HG03066 (cell line): ENCODE data around the gene CNGA2.
"Not testable (repeated sequence)": the region's sequence is repeated elsewhere in the genome, so short reads cannot be mapped to it uniquely, and the experiment has no call there.

Experiments
- ATAC-seq: cut with Tn5 transposase; IDR thresholded peaks from one replicate; pipeline ENCODE4 v1.9.1; 2021; ENCODE audit warnings: low read depth; ENCODE audit not compliant: unreplicated experiment

CNGA2 gene

GRCh38 chrX:151734446-151734845, at the start of gene CNGA2:
Gene CNGA2 (plus strand): TSS chrX:151734746. CDS start chrX:151738484, 3,738 bp downstream.
- no peak for ATAC-seq

DNA sequence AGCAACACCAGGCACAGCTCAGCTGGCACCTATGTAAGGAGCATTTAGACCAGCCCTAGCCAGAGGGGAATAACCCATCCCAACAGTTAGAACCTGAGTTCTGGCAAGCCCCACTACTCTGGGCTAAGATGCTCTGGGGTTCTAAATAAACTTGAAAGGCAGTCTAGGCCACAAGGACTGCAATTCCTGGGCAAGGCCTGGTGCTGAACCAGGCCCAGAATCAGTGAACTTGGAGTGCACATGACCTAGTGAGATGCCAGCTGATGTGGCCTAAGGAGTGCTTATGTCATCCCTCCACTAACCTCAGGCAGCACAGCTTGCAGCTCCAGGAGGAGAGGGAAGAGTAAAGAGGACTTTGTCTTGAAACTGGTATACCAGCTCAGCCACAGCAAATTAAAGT, 46.9 kb upstream of the CNGA2 start:
- ATAC-seq: no peak

- ATAC-seq: no peak
These were observed 45.9 kb upstream of the CNGA2 start for GRCh38 chrX:151688695-151689094.

- ATAC-seq: no peak
These were observed 41.7 kb upstream of the CNGA2 start for GRCh38 chrX:151692825-151693224.

DNA sequence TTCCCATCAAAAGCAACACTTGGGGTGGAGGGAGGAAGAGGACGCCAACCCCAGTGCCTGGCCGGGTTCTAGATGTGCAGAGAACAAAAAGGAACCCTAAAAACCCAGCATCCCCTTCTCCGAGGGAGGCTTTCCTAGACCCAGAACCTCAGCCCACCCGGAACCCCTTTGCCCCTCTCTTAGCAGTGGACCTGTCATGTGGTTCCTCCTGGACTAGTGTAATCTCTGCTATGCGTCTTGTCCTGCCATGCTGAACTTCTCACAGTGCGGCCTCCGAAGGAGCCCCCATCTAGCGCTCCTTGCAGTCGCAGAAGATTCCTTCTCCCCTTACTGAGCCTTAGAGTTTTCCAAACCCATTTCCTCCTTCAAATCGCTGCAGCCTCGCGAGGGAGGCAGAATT, 40.4 kb upstream of the CNGA2 start:
- ATAC-seq: no peak

GRCh38 chrX:151694661-151695582, 39.6 kb upstream of the CNGA2 start, which contains the start of gene PRRG3:
Gene PRRG3 (plus strand): TSS chrX:151695458. CDS start chrX:151698815, 3,357 bp downstream.
- no peak for ATAC-seq

DNA sequence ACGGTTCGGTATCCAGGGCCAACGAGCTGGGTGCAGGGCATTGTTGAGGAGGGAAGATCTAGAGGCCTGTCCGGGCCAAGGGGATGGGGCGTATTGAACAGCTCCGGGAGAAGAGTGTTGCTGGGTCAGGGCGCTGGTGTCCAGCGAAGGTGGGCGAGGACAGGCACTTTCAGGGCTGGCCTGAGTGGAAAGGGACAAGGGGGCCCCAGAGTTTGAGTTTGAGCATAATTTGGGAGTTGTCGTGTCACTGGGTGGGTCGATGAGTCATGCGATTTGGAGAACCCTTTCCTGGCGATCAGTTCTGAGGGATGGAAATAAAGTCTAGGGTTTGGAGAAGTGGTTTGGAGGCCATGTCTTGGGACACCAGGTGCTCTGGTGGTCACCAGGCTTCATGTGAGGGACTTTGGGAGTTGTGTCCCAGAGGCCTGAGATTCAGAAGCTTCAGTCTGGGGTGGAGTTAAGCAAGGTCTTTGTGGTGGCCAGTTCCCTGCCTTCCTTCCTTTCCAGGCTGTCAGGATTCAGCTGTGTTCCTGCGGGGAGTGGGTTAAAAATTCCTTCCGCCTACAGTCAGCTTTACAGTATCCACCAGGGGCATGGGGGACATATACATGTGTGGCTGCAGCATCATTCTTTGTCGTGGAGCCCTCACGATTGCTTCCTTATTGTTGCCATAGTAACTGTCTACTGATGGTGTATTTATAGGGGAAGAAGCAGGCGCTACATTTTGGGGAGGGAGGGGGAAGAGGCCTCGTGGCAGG, 38.8 kb upstream of the CNGA2 start:
- ATAC-seq: no peak

DNA sequence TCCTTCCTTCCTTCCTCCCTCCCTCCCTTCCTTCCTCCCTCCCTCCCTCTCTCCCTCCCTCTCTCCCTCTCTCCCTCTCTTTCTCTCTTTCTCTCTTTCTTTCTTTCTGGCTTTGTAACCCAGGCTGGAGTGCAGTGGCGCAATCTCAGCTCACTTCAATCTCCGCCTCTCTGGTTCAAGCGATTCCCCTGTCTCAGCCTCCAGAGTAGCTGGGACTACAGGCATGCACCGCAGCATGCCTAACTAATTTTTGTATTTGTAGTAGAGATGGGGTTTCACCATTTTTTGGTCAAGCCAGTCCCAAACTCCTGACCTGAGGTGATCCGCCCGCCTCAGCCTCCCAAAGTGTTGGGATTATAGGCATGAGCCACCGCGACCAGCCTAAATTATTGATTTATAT, 37.5 kb upstream of the CNGA2 start:
- not testable (repeated sequence) for ATAC-seq

DNA sequence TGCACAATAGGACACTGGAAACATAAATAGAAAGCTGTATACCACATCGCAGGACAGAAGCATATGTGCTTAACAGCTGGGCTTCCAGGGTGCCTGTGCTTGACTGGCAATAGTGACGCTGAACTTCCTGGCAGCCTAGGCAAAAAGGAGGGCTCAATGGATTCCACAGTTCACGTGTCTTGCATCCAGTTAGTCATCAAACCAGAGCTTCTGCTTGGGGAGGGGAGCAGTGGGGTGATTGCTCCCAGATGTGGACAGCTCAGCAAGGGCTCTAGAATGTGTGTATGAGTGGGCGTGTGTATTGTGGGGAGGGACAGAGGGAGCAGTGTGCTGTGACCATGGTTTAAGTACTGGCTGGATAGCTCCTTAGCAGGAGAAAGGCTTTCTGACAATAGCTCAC, 37.0 kb upstream of the CNGA2 start:
- ATAC-seq: no peak

DNA sequence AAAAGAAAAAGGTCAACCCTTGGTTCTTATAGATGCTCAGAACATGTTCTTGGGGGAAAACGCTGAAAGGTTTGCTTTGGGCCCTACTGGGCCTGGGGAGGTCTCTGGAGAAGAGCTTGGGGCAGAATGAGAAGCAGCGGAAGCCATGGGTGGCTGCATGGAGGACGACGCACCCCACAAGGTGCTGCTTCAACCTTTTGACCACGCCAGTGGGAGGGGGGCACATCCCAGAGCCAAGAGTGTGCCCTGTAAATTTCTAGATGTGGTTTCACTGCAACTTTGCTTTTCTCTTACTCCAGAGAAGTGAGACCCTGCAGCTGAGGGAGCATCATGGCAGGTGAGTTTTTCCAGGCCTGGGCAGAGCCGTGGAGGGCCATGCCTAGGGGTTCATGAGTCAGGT, 36.1 kb upstream of the CNGA2 start:
- ATAC-seq: no peak

GRCh38 chrX:151699746-151700145, 34.8 kb upstream of the CNGA2 start:
- ATAC-seq: no peak

- no peak for ATAC-seq
These were observed 34.0 kb upstream of the CNGA2 start for GRCh38 chrX:151700581-151700980.

- no peak for ATAC-seq
These were observed 33.5 kb upstream of the CNGA2 start for GRCh38 chrX:151701071-151701470.

- no peak for ATAC-seq
These were observed 33.0 kb upstream of the CNGA2 start for GRCh38 chrX:151701531-151701930.

DNA sequence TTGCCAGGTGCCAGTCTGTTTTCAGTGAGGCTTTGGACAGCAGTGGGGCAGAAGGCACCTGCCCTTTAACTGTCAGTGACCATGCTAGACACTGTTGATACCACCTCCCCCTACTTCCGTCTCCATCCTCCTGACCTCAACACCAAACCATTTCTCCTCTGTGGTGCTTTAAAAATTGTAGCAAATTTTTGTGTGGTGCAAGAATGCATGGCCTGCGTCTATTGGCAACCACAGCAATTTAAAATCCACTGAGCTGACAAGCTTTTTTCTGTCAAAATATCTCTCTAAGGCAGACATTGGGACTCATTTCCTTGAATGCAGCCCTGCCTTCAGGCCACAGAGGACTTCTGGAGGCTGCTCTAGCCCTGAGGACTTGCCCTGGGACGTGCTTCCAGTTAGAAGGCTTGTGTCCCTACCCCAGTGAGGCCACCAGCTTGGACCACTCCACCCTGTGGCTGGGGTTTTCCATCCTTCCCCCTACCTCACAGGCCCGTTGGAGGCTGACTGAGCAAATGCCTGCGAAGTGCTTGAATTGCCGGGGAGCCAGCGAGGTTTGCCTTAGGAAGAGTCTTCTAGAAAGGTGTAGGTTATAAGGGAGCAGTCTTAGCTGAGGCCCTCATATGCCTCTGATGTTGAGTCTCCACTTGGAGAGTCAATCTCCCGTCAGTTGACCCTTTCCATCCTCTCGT, 32.4 kb upstream of the CNGA2 start:
- ATAC-seq: no peak

DNA sequence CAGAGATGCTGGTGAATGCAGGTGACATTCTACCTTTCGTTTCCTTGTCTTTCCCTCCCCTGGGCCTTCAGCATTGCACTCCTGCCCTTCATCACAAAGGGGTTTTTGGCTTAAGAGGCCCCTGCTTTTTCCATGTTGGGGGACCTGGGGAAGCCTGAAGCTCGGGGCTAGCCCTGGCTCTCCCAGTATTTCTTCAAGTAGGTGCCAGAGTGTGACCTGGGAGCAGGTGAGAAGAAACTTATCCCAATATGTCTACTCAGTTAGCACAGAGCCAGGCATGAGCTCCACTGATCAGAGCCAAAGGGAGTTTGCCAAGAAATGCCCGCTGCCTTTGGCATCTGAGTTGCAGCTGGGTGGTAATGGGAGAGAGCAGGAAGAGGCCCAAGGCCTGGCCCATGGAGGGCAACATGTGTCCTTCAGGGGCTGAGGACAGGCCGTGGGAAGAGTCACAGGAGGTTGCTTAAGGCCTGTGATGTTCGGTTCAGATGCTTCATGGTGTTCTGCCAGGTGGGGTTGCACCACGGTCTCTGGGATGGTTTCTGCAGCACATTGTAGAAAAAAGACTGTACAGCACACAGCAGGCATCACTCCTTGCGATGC, 31.7 kb upstream of the CNGA2 start:
- no peak for ATAC-seq

GRCh38 chrX:151703487-151703886, 31.1 kb upstream of the CNGA2 start:
- no peak for ATAC-seq

- ATAC-seq: no peak
These were observed 30.4 kb upstream of the CNGA2 start for GRCh38 chrX:151704041-151704663.

GRCh38 chrX:151708821-151709220, 25.7 kb upstream of the CNGA2 start:
- no peak for ATAC-seq

- no peak for ATAC-seq
These were observed 24.1 kb upstream of the CNGA2 start for GRCh38 chrX:151710457-151710856.
